Activated CD4-positive, alpha-beta memory T cell treated with anti-CD3 and anti-CD28 coated beads, Interleukin-2, amount 10 ng/mL, durations not matched to agents 7 days and 5 days (primary cell): ENCODE data around the gene ZBTB33. TPM values are rescaled to one million over a fixed set of nuclear protein-coding genes. Genes with fewer than 3 reads are reported as not detected.

Experiments
- CTCF ChIA-PET: fragments of 350-600 bp; sonication (Branson Sonifier 250); formaldehyde crosslinking; loops from one replicate; lab custom pipeline; 2021; ENCODE audit warnings: antibody characterized with exemption, inconsistent platforms; lab: Charles Lee
- POLR2A ChIA-PET: fragments of 350-600 bp; sonication (Branson Sonifier 250); formaldehyde crosslinking; loops from one replicate; lab custom pipeline; 2021; ENCODE audit warnings: antibody characterized with exemption; lab: Charles Lee
- DNase-seq: peaks from one replicate; pipeline ENCODE4 v3.0.0-alpha.2; 2020
- H3K27ac Mint-ChIP-seq: one replicate; pipeline ENCODE4 v1.8.0; 2021; ENCODE audit warnings: mild to moderate bottlenecking, mixed read lengths
- H3K27me3 Mint-ChIP-seq: one replicate; pipeline ENCODE4 v1.8.0; 2021; ENCODE audit warnings: mixed read lengths
- H3K36me3 Mint-ChIP-seq: one replicate; pipeline ENCODE4 v1.8.0; 2021; ENCODE audit warnings: low read depth, mixed read lengths
- H3K4me1 Mint-ChIP-seq: one replicate; pipeline ENCODE4 v1.8.0; 2021; ENCODE audit warnings: mixed read lengths
- H3K4me3 Mint-ChIP-seq: one replicate; pipeline ENCODE4 v1.8.0; 2021; ENCODE audit warnings: mild to moderate bottlenecking, mixed read lengths
- H3K9me3 Mint-ChIP-seq: one replicate; pipeline ENCODE4 v1.8.0; 2021; ENCODE audit warnings: mixed read lengths
- total RNA-seq, 2 experiments: library from RNA; stranded (reverse); gene quantifications; one replicate each; pipeline ENCODE4 v1.2.3, GENCODE V29; 2021

The ZBTB33 gene
- total RNA-seq, 2 experiments from 2014 or later = 17.9 to 19.5 TPM

DNA sequence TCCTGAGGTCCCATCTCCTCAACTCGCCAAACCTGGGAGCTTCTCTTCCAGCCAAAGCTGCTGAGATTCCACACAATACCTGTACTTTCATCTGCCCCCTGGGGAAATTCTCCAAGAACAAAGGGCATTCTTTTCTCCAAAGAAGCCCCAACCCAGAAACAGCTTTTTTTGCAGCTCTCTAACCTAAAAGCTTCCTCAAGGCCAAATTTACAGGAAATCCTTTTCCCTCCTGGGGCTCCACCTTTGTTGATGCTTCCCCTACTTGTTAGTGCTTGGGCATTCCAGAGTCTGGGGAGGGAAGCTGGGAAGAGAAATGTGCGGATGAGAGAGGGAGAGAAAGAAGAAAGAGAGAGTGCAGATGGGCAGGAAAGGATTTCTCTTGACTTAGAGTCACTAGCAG lies 24.3 kb downstream of the ZBTB33 start:
- POLR2A ChIA-PET = interaction anchor here (1.1 kb wide), 1 partner anchor 23 kb away, joined by 3 read pairs; no protein-coding TSS in a partner anchor
- Mint-ChIP-seq H3K4me3 (no peak overlapping the region), H3K4me1 (no peaks in the 10 kb centered on the region), H3K27me3 (peaks cover 2% of the 10 kb centered on the region), H3K9me3 (no peaks in the 10 kb centered on the region), H3K36me3 (no peaks in the 10 kb centered on the region), H3K27ac (no peak overlapping the region)
- CTCF ChIA-PET = no interaction called here
- DNase-seq = no peak

DNA sequence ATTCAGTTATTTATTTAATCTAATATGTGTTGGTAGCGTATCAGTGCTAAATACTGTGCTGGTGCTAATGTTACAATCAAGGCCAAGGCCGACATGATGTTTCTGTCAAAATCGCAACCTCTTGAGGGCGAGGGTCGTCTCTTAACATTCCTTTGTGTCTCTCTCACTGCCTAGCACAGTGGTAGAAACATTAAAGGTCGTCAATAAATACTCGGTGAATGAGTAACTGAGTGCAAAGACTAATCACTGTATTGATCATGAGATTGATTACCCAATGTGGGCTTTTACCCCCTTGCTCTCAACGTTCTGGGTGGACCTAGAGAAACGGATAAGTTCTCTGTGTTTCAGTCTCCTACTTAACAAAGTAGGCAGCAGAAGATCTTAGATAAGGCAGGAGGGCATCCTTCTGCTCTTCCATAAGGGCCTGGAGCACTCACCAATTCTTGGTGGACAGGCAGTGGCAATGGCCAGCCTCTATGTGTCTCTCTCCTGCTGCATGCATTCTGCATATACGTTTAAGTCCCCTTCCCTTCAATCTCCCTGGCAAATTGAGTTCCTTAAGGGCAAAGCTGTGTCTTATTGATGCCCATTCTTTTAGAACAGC lies 30.5 kb downstream of the ZBTB33 start:
- Mint-ChIP-seq H3K27ac (no peak overlapping the region), H3K36me3 (no peaks in the 10 kb centered on the region)
- no peak for DNase-seq

DNA sequence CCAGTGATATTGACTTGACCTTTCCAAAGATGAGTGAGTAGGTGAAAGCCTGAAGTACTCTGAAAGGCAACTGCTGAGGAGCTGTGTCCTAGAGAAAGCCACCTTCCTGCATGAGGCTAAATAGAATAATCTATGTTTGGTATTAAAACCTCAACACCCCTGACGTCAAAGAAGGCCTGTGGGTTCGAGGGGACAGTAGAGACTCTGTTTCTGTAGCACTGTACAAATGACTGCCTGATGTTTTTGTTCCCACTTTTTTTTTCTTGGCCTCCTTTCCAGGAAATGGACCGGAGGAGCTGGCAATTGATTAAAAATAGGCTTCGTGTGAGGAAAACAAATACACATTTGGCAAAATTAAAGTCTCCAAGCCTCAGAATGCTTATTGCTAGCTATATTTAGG lies 31.1 kb downstream of the ZBTB33 start:
- no peak for DNase-seq
- Mint-ChIP-seq H3K9me3 (no peaks in the 10 kb centered on the region), H3K27me3 (peaks cover 5% of the 10 kb centered on the region), H3K4me3 (no peak overlapping the region), H3K4me1 (no peaks in the 10 kb centered on the region), H3K27ac (no peak overlapping the region), H3K36me3 (no peaks in the 10 kb centered on the region)
- ChIA-PET POLR2A (no interaction called here), CTCF (no interaction called here)

More for the DNA sequence above, 30.5 kb downstream of the ZBTB33 start:
- Mint-ChIP-seq H3K4me3 (no peak overlapping the region), H3K4me1 (no peaks in the 10 kb centered on the region), H3K27me3 (peaks cover 5% of the 10 kb centered on the region), H3K9me3 (no peaks in the 10 kb centered on the region)
- POLR2A ChIA-PET = no interaction called here
- CTCF ChIA-PET = no interaction called here

DNA sequence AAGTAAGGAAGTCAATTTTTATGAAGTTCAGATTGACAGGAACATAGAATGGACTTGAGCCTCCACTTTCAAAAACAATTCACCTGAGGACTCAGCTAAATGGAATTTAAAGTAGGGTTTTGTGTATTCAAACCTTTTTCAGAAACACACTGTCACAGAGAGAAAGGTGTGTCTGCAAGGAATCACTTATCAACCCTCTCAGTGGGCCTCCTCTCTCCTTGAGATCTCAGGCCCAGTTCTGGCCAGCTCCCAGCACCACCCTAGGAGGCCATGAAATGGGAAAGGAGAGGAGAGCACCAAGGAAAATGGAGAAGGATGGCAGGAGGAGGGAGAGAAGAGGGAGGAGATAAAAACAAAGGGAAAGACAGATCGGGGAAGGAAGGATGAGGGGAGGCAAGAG lies 32.1 kb downstream of the ZBTB33 start:
- no peak for DNase-seq
- Mint-ChIP-seq H3K27me3 (peaks cover 5% of the 10 kb centered on the region), H3K4me1 (no peaks in the 10 kb centered on the region), H3K27ac (no peak overlapping the region), H3K4me3 (no peak overlapping the region), H3K9me3 (no peaks in the 10 kb centered on the region), H3K36me3 (no peaks in the 10 kb centered on the region)
- CTCF ChIA-PET = no interaction called here
- POLR2A ChIA-PET = no interaction called here

DNA sequence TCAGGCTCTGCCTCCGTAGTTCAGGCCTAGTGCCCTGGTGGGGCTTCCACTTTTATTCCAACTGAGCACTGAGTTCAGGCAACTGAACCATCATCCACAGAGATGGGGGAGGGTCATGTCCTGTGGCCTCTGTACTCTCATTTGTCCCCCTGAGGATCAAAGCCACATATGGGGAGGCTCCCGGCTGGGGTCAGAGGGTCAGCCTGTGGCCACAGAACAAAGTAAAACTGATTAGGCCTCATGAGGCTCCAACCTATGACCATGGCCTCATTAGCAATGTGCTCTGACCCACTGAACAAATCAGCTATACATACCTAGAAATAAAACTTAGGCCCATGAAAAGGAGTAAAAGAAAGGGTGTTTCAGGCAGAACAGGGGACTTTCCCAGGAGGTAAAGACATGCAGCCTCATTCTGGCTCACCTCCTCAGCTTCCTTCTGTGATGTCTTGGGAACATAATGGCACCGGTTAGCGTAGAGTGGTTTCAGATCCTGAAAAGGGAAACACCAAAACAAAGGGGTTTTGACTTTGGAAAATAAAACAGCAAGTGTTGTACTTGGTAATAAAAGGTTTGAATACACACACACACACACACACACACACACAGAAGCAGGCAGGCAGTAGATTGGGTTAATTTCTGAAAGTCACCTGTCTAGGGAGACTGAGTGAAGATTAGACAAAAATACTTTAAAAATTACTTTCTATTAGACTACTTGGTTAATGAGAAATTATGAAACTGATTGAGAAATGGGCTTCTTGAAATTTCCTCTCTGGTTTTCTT lies 36.3 kb downstream of the ZBTB33 start:
- H3K27me3 Mint-ChIP-seq = peaks cover 5% of the 10 kb centered on the region
- no peak for DNase-seq
- H3K4me1 Mint-ChIP-seq = no peaks in the 10 kb centered on the region
- ChIA-PET POLR2A (no interaction called here), CTCF (no interaction called here)
- H3K36me3 Mint-ChIP-seq = no peaks in the 10 kb centered on the region
- no peaks in the 10 kb centered on the region for H3K9me3 Mint-ChIP-seq
- no peak overlapping the region for H3K4me3 Mint-ChIP-seq
- no peak overlapping the region for H3K27ac Mint-ChIP-seq

DNA sequence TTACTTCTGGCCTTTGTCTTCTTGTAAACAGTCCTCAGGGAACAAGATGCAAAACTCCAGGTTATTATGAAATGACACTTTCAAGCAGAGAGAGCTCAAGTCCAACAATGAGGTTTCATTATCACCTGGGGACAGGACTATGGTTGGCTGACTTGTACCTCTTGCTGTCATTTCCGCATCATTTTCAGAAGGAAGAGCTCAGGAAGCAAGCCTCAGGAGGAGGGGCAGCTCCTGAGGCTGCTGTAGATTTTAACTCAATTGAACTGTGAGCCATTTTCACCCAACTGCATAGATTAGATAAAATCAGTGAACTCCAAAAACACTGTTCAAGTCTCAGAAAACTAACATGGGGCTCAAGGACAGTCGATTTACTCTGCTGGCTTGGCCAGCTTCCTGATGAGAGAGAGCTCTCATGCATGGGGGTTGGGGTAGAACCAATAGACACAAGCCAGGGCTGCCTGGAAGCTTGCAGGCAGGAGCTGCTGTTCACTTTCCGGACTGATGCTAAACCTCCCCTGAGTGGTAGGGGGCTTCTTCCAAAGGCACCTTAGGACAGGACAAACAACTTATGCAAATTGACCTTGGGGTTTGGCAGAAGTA lies 37.0 kb downstream of the ZBTB33 start:
- Mint-ChIP-seq H3K27ac (no peak overlapping the region), H3K9me3 (no peaks in the 10 kb centered on the region), H3K4me3 (no peak overlapping the region), H3K4me1 (no peaks in the 10 kb centered on the region), H3K36me3 (no peaks in the 10 kb centered on the region), H3K27me3 (peaks cover 5% of the 10 kb centered on the region)
- CTCF ChIA-PET = no interaction called here
- POLR2A ChIA-PET = no interaction called here
- no peak for DNase-seq

DNA sequence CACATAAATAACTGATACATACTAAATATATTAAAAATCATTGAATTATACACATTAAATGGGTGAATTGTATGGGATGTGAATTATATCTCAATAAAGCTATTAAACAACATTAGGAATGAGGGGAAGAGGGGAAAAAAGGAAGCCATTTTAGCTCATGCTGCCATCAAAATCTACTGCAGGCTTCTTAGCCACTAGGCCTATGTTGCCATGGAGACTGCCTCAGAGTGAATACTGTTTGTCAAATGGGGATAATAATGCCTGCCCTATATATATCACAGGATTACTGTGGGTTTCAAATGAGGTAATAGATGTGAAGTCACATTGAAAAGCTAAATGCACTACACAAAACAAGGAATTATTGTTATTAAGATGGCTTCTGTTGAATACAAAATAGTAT lies 39.5 kb downstream of the ZBTB33 start:
- Mint-ChIP-seq H3K4me3 (no peak overlapping the region), H3K4me1 (peaks cover 5% of the 10 kb centered on the region), H3K27ac (no peak overlapping the region), H3K27me3 (no peaks in the 10 kb centered on the region), H3K36me3 (no peaks in the 10 kb centered on the region), H3K9me3 (no peaks in the 10 kb centered on the region)
- no peak for DNase-seq
- POLR2A ChIA-PET = interaction anchor here (0.6 to 0.9 kb wide), 3 partner anchors 12 to 19 kb away, joined by 3 to 4 read pairs (median 3); no protein-coding TSS in a partner anchor
- CTCF ChIA-PET = no interaction called here

DNA sequence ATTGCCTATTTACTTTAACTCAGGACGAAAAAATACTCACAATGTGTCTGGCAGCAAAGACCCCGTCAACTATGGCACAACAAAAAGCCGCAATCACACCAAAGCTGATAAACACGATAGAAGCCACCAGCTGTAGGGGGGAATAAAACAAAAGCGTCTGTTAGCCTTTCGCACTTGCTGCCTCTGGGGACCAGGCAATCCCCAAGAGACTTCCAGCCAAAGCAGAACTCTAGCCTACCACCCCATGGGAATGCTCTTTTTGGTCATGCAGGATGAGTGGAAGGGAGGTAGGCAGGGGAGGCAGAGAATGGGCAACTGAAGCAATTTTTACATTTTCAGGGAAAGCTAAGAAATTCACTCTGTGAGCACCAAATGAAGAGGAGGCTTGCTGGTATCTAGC lies 40.6 kb downstream of the ZBTB33 start:
- H3K27me3 Mint-ChIP-seq = no peaks in the 10 kb centered on the region
- H3K9me3 Mint-ChIP-seq = no peaks in the 10 kb centered on the region
- DNase-seq = no peak
- H3K4me1 Mint-ChIP-seq = peaks cover 8% of the 10 kb centered on the region
- no peaks in the 10 kb centered on the region for H3K36me3 Mint-ChIP-seq
- ChIA-PET POLR2A (no interaction called here), CTCF (no interaction called here)
- H3K27ac Mint-ChIP-seq = no peak overlapping the region
- no peak overlapping the region for H3K4me3 Mint-ChIP-seq

DNA sequence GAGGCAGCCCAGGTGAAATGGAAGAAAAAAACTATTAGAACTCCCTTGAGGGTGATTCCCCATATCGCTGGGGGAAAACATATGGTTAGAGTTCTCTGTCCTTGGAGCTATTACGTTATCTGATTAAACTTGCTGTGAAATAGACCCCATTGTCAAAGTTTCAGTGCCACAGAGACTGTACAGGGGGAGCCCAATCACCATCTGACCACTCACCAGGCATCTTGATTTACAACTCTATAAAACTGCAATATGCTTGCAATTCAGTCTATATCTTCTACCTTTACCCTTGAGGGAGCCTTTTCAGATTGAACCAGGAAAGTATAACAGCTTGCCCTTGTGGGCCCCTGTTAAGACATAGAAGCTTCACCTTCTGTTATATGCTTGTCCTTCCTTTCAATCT lies 42.4 kb downstream of the ZBTB33 start:
- Mint-ChIP-seq H3K27ac (no peak overlapping the region), H3K9me3 (no peaks in the 10 kb centered on the region), H3K27me3 (no peaks in the 10 kb centered on the region), H3K36me3 (no peaks in the 10 kb centered on the region), H3K4me3 (no peak overlapping the region), H3K4me1 (peaks cover 8% of the 10 kb centered on the region)
- CTCF ChIA-PET = interaction anchor here (1.1 kb wide), 1 partner anchor 16 kb away, joined by 3 read pairs; no protein-coding TSS in a partner anchor
- no peak for DNase-seq
- POLR2A ChIA-PET = interaction anchor here (1.0 kb wide), 1 partner anchor 42 kb away, joined by 3 read pairs; no protein-coding TSS in a partner anchor

DNA sequence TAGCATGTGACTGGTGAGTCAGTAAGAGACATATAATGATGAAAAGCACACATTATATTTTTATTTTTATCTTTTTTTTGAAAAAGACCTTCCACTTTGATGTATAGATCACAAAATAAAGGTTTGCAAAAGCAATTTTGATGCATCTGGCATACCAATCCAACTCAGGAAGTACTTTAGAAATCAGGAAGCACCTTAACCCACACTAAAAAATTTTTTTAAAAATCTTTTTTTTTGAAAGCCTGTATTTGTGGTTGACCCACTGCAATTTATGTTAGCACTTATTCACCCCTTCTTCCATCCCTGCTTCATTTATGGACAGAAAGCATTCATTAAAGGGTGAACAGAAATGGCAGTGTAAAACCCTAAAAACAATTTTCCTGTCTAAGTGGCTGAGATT lies 44.0 kb downstream of the ZBTB33 start:
- ChIA-PET CTCF (no interaction called here), POLR2A (no interaction called here)
- Mint-ChIP-seq H3K27ac (no peak overlapping the region), H3K36me3 (no peaks in the 10 kb centered on the region), H3K27me3 (no peaks in the 10 kb centered on the region), H3K4me1 (peaks cover 8% of the 10 kb centered on the region), H3K9me3 (no peaks in the 10 kb centered on the region), H3K4me3 (no peak overlapping the region)
- DNase-seq = no peak

DNA sequence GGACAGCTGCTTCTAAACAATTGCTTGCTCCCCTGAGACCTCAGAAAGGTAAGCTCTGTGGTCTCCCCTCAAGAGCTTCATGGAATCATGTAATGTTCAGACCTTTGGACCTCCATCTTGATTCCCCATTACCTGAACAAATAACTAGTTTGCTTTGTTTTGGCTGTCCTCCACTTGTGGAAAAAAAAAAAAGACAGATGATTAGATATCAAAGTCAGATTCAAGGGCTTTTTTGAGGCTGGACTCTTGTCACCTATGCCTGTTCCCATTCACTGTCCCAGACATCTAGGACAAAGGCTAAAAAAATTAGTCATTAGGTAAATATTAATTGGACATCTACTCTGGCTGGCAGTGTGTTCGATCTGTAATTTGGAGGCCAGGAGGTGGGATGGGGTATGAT lies 47.3 kb downstream of the ZBTB33 start:
- Mint-ChIP-seq H3K27ac (no peak overlapping the region), H3K27me3 (no peaks in the 10 kb centered on the region), H3K9me3 (no peaks in the 10 kb centered on the region), H3K36me3 (no peaks in the 10 kb centered on the region), H3K4me1 (peaks cover 35% of the 10 kb centered on the region), H3K4me3 (no peak overlapping the region)
- POLR2A ChIA-PET = no interaction called here
- DNase-seq = no peak
- CTCF ChIA-PET = interaction anchor here (1.1 to 1.3 kb wide), 2 partner anchors 11 to 14 kb away, joined by 3 read pairs; no protein-coding TSS in a partner anchor

DNA sequence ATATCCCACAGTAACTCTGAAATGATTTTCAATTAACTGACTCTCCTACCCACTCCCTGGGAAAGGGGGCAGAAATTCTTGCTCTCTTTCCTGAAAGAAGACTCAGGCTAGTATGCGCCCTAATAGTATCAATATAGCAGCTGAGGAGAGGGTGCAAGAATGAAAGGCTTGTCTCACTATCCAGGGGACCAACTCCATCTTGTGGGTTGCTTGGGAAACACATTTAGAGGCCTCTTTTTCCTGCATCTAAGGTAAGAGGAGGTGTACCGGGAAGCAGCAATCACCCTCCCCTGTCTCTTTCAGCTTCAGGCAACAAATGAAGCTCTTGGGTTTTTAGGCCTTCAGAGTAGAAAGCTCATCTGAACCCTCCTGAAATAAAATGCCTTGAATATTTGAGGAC lies 49.3 kb downstream of the ZBTB33 start:
- peaks cover 32% of the 10 kb centered on the region for H3K4me1 Mint-ChIP-seq
- no peaks in the 10 kb centered on the region for H3K27me3 Mint-ChIP-seq
- ChIA-PET POLR2A (interaction anchor here (1.4 to 2.1 kb wide), 2 partner anchors 11 to 49 kb away, joined by 4 to 6 read pairs; partner anchors contain the start of gene ZBTB33), CTCF (interaction anchor here (1.3 to 2.8 kb wide), 3 partner anchors 10 to 87 kb away, joined by 4 to 11 read pairs (median 10); partner anchors contain the start of gene ZBTB33)
- no peaks in the 10 kb centered on the region for H3K36me3 Mint-ChIP-seq
- H3K9me3 Mint-ChIP-seq = no peaks in the 10 kb centered on the region
- DNase-seq = no peak
- no peak overlapping the region for H3K27ac Mint-ChIP-seq
- H3K4me3 Mint-ChIP-seq = no peak overlapping the region

DNA sequence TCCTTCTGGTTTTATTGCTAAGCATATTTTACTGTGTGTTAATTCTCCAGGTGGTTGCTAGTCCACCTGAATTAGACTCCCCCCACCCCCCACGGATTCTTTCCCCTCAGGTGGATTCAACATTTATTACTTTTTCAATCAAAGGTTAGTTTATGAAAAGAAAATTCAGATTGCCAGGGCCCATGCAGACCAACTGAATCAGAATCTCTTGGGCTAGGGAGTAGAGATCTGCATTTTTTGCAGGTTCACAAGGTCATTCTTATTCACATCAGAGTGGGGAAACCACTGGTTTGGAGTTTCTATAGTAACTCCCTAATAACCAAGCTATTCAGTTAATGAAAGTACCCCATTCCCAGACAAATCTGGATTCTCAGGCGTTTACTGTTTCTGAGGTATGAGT lies 50.9 kb downstream of the ZBTB33 start:
- no peaks in the 10 kb centered on the region for H3K27me3 Mint-ChIP-seq
- ChIA-PET POLR2A (interaction anchor here (0.7 to 1.7 kb wide), 4 partner anchors 9 to 51 kb away, joined by 3 to 9 read pairs (median 4); partner anchors contain the start of gene ZBTB33), CTCF (interaction anchor here (2.8 kb wide), 1 partner anchor 8 kb away, joined by 11 read pairs; no protein-coding TSS in a partner anchor)
- no peak overlapping the region for H3K4me3 Mint-ChIP-seq
- H3K9me3 Mint-ChIP-seq = no peaks in the 10 kb centered on the region
- H3K27ac Mint-ChIP-seq = no peak overlapping the region
- DNase-seq = no peak
- peaks cover 38% of the 10 kb centered on the region for H3K4me1 Mint-ChIP-seq
- no peaks in the 10 kb centered on the region for H3K36me3 Mint-ChIP-seq
